GM19099 (cell line): ENCODE results near the gene RPRM.

Source experiments
- POLR2A ChIP-seq: IDR thresholded peaks from 3 replicates; pipeline ENCODE4 v1.6.1; 2011; ENCODE audit warnings: low read depth; ENCODE audit not compliant: insufficient read length; ENCODE audit errors: extremely low read depth

Gene RPRM

GRCh38 chr2:153474876-153475435, 3.6 kb downstream of the RPRM start:
- no peak for TF ChIP-seq POLR2A

DNA sequence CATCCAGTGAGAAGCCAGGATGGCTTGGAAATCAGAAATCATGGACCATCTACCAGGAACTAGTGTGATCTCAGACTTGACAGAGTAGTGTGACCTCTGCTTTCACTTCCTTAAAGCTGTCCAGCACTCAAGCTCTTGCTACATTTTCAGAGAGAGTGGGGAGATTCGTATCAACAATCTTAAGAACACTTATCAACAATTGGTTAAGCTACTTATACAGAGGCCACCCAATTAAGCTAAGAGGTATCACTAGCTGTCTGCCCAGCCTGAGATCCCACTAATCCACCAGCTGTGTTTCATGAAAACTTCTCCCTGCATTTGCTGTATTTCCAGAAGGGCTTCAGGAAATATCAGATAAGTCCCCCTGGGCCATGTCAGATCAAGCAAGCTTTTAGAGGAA, 4.2 kb downstream of the RPRM start:
- no peak for TF ChIP-seq POLR2A

DNA sequence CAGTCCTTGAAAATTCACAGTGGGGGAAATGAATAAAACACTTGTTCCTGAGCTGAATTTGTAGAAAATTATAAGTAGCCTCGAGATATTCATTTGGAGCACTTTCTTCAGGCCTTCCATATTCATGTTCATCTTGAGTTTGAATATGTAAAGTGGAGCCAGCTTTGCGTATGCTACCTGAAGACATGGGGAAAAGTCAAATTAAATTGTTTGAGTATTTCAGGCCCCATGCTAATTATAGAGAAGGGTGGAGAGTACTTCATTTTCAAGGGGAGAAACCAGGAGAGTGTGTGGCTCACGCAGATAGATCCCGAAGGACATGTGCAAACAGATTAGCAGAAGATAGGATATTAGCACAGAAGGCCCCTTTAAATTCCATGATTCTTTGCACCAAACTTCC, 7.7 kb downstream of the RPRM start:
- no peak for TF ChIP-seq POLR2A

DNA sequence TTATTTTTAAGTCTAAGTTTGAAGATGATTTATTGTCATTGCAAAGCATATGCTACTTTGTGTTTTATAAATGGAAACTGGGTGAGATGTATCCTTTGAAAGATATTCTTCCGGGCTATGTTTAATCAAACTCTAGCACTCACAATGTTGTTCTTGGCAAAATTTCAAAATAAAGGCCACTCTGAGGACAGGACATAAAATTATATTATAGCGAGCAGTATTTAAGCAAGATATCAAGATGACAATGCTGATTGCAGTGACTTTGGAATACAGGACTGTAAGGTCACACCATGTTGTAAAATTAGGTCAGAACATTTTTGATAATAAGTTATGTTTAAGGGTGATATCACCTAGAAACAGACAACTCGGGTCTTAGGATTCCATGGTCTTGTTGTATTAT, 14.2 kb downstream of the RPRM start:
- no peak for TF ChIP-seq POLR2A

DNA sequence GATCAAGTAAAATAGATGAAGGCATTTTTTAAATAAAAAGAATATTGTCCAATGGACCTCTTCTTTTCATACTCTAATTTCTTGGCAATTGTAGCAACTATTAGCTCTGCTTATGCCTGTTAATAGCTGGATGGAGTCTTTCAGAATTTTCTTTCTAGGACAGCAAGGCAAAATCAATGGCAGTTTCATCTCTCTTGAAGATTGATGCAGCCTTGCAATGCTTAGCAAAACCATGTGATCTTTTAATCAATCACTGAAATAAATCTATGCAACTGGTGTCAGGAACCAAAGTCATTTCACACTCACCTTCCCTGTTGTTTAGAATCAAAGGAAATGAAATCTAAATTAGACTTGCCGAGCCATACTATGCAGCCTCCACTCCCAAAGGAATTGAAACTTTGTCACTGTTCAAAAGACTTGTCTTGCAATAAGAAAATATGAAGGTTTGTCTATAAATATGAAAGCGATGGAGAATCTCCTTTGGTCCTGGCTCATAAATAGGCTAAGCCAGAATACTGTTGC, 16.2 kb downstream of the RPRM start:
- TF ChIP-seq POLR2A, result no peak

GRCh38 chr2:153461453-153461852, 17.1 kb downstream of the RPRM start:
- TF ChIP-seq POLR2A, result no peak

DNA sequence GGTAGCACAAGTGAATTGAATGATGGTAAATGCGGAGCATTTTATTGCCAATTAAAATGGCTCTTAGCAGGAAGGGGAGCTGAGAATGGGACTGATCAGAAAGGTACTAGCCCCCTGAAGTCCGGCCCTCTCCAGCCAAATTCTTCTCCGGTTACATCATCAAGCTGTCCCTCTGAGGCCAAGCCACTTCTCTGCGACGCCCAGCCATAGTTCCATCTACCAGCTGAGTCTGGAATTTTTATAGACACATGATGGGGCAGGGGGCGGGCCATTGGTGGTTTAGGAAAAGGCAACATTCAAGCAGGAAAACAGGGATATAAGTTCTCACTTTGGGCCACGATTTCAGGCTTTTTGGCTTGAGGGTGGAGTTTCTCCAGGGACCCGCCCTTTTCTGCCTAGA, 22.7 kb downstream of the RPRM start:
- TF ChIP-seq POLR2A, result no peak

DNA sequence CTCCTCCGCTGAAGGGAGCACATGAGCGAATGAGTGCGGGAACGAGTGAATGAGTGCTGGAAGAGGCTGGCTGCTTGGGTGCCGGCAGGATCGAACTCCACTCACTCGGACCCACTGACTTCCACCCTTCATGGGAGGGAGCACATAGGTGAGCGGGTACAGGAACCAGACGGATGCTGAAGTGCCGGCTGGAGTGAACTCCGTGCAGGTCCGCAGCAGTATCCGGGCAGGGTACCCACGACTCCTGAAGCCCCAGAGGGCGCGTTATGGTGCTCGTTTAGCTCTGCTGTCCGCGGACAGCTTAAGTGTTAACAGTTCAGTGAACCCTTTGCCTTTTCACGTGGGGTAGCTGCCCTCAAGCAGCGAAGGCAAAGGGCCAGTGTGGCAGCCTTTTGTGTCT, 23.2 kb downstream of the RPRM start:
- TF ChIP-seq POLR2A, result no peak

- TF ChIP-seq POLR2A, result no peak
Measured at GRCh38 chr2:153451611-153452010, 27.0 kb downstream of the RPRM start.

DNA sequence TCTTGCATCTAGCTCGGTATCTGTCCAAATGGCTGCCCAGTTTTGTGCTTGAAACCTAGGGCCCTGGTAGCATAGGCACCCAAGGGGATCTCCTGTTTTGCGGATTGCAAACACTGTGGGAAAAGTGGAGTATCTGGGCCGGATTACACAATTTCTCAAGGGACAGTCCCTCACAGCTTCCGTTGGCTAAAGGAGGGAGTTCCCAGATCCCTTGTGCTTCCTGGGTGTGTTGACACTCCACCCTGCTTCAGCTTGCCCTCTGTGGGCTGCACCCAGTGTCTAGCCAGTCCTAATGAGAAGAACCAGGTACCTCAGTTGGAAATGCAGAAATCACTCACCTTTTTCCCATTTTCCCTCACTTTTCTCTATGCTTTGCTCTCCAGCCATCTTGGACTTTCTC, 35.5 kb downstream of the RPRM start:
- no peak for TF ChIP-seq POLR2A

DNA sequence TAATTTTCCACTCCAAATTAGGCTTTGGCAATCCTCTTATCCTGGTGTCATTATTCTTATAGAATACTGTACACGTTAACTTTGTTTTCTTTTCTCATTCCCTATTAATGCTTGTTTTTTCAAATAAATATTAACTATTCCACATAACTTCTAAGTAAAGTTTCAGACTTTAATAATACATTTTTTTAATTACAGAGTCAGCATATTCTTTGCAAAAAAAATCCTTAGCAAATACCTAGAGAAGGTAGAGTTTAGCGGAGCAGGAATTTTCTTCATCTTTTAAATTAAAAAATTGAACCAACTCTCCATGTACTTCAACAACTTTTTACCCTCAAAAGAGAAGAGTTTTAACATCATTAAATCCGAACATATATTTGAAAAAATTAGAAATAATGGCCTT, 45.2 kb downstream of the RPRM start:
- TF ChIP-seq POLR2A, result no peak

DNA sequence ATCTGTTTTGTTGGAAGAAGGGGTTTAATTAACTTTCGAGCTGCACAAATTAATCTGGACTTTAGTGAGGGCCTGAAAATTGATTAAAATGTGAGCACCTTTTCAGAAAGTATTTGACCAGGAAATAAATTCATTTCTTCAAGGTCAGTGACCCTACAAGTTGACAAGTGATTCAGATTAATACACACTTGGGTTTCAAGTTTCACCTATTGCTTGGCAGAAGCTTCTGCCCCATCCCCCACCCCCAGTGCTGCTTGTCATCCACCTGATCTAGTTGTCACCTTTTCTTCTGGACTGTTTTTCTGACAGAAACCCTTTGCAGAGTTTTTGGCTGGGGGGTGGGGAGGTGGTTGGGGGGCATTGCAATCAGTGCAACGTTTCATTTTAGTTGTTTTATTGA, 46.2 kb downstream of the RPRM start:
- no peak for TF ChIP-seq POLR2A

DNA sequence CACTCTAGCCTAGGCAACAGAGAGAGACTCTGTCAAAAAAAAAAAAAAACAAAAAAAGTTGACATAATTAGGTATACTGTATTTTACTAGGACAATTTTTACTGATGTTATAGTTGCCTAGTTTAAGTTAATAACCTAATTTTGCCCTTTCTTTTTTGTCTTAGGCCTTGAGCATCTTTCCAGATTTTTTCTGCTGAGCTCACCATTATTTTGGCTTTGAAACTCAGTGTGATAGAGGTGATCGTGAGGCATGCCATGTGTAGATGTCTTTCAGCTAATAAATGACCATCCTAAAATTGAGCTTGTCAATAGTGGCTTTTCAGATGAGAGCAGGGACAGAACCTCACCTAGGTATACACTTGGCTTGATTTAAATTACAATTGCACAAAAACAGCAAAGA, 47.4 kb downstream of the RPRM start:
- no peak for TF ChIP-seq POLR2A
